PC-9 (cell line): Measurements from ENCODE around the gene MARK1.

Source experiments
- EZH2 ChIP-seq: fragments of 200-600 bp; sonication (generic); IDR thresholded peaks from 2 replicates; pipeline ENCODE4 v1.8.0; 2017; ENCODE audit warnings: antibody characterized with exemption, low read depth
- TF ChIP-seq, protein P1 (sequence below): fragments of 200-600 bp; sonication (generic); conservative IDR thresholded peaks from 2 replicates; pipeline ENCODE4 v1.6.1; 2017; ENCODE audit warnings: mixed run types, antibody characterized with exemption, mild to moderate bottlenecking, moderate library complexity

DNA sequence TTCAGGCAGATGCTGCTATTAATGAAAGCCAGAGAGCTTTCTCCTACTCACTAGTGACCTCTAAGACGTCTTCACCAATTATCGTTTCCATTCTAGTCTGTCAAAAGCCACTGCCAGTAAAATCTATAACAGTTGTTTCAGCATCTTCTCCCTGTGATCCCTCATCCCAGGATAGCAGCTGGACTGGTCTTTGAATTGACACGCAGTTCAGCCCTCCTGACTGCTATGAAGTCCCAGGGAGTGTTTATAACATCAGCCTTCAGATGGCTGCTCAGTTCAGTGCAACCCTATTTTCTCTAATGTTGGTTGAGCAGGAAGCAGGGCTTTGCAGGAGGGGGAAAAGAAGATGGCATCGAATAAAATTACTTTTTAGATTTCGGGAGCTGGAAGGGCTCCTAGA is 23.6 kb upstream of the MARK1 start:
- TF ChIP-seq, protein P1, sequence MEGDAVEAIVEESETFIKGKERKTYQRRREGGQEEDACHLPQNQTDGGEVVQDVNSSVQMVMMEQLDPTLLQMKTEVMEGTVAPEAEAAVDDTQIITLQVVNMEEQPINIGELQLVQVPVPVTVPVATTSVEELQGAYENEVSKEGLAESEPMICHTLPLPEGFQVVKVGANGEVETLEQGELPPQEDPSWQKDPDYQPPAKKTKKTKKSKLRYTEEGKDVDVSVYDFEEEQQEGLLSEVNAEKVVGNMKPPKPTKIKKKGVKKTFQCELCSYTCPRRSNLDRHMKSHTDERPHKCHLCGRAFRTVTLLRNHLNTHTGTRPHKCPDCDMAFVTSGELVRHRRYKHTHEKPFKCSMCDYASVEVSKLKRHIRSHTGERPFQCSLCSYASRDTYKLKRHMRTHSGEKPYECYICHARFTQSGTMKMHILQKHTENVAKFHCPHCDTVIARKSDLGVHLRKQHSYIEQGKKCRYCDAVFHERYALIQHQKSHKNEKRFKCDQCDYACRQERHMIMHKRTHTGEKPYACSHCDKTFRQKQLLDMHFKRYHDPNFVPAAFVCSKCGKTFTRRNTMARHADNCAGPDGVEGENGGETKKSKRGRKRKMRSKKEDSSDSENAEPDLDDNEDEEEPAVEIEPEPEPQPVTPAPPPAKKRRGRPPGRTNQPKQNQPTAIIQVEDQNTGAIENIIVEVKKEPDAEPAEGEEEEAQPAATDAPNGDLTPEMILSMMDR: no peak
- no peak for TF ChIP-seq EZH2
